Measurements from ENCODE around the gene ABCB11. TPM values are rescaled to one million over a fixed set of nuclear protein-coding genes. Genes with fewer than 3 reads are reported as not detected.

ABCB11 gene
- total and polyA plus RNA-seq, 9 of the 15 experiments (the other 6 are each of a cell fraction or from before 2014, with no cell fraction given), result 0.04 to 0.51 (median 0.10) TPM; not detected in 1

DNA sequence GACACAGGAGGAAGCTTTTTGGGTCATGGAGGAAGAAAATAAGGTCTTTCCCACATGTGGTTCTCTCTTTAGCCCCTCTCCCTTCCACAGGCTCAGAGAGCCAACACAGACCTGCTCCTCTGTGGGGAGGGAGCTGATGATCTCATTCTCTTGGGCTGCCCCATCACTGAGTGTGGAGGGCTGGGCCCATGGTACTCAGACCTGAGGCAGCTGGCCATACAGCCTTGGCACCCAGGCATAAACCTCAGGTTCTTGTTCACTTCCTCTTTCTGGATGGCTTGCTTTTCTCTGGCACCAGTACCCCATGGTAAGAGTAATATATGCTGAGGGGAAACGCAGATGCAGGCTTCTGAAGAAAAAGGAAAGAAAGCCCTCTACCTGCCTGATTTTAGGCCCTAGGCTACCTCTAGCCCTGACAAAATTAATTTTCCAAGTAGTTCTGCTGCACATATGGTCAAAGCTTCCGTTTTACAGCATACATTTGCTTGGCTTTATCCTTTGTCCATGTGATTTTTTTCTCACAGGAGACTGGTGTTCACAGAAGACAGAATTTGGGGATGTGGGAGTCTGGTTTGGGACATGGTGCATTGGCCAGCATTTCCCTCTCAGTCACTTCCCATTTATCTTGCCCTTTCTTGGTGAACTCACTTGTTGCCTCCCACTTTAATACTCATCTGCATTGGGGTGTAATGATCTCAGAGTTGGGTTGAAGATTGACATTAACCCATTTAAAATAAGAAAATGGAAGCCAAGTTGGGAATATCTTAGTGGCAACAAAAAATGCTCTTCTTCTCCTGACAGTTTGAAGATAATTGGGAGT, 49.3 kb upstream of the ABCB11 start (continued):
- TF ChIP-seq SPI1 (IDR thresholded peaks at IDR 0.05; ENCODE audit: borderline replicate concordance, low read depth, low read length) (peak; percentile 97), ZNF140 (CRISPR knock-in tag; IDR thresholded peaks at IDR 0.05) (no peak)

GRCh38 chr2:169077674-169078240, 46.6 kb upstream of the ABCB11 start:
- Histone ChIP-seq H3K4me2 (ENCODE audit: insufficient read depth, low read length) (no peak overlapping the region), H3K79me2 (ENCODE audit: control insufficient read depth, insufficient read depth, low read length) (no peaks in the 10 kb centered on the region), H4K20me1 (replicated peaks; ENCODE audit: control insufficient read depth, insufficient read depth, low read length) (no peaks in the 10 kb centered on the region), H3K36me3 (ENCODE audit: control insufficient read depth, insufficient read depth, low read length) (no peaks in the 10 kb centered on the region), H3K27me3 (ENCODE audit: control insufficient read depth in 2 of 2, insufficient read depth in 2 of 2, low read length in 2 of 2) (no peaks in the 10 kb centered on the region), H3K9me1 (ENCODE audit: control insufficient read depth, insufficient read depth, low read length) (no peaks in the 10 kb centered on the region), H3K9ac (ENCODE audit: insufficient read depth in 1 of 2, low read depth in 2 of 2, low read length in 2 of 2) (peak overlapping the region in 1 of 2 experiments; percentile 53; a peak in 1 of 4 replicates), H3K4me1 (replicated peaks in 1 of 2; ENCODE audit: control insufficient read depth in 2 of 2, insufficient read depth in 2 of 2, low read length in 2 of 2) (peaks cover 4 to 35% of the 10 kb centered on the region in 2 experiments; a peak in 4 of 5 replicates), H3K9me3 (replicated peaks; ENCODE audit: control insufficient read depth, insufficient read depth, low read depth, low read length) (0 out of 2 replicates have a peak, but pooled peaks cover 2% of the 10 kb centered on the region), H3K27ac (ENCODE audit: extremely low read depth, low read depth, low read length) (no peak overlapping the region), H2AFZ (ENCODE audit: low read depth, low read length) (peak overlapping the region; percentile 48), H3K4me3 (no peak overlapping the region)
- in situ Hi-C loops (cut with MboI) (no loop called here), intact Hi-C loops (cut with micrococcal nuclease) (no loop called here)
- WGBS (ENCODE audit: insufficient coverage, low coverage, missing lambda C conversion rate), result 0% methylated on average over 2 of the region's 2 CpGs
- ATAC-seq (peak; percentile 72), DNase-seq (ENCODE audit: extremely low read depth in 1 of 4, low spot score in 3 of 4) (peak in 2 of 4 experiments; percentile 39 to 59), FAIRE-seq (peak; percentile 76)
- ChIA-PET POLR2A (interaction anchor here (0.9 kb wide), 1 partner anchor 9 kb away, joined by 3 read pairs; no protein-coding TSS in a partner anchor), CTCF (ENCODE audit: low intra/inter-chr PET ratio) (no interaction called here)
- BruUV-seq (replicated peaks), result no TSS peak
- no peak for TF ChIP-seq ZNF668 (CRISPR knock-in tag; IDR thresholded peaks at IDR 0.05)
- TF ChIP-seq, protein P1, sequence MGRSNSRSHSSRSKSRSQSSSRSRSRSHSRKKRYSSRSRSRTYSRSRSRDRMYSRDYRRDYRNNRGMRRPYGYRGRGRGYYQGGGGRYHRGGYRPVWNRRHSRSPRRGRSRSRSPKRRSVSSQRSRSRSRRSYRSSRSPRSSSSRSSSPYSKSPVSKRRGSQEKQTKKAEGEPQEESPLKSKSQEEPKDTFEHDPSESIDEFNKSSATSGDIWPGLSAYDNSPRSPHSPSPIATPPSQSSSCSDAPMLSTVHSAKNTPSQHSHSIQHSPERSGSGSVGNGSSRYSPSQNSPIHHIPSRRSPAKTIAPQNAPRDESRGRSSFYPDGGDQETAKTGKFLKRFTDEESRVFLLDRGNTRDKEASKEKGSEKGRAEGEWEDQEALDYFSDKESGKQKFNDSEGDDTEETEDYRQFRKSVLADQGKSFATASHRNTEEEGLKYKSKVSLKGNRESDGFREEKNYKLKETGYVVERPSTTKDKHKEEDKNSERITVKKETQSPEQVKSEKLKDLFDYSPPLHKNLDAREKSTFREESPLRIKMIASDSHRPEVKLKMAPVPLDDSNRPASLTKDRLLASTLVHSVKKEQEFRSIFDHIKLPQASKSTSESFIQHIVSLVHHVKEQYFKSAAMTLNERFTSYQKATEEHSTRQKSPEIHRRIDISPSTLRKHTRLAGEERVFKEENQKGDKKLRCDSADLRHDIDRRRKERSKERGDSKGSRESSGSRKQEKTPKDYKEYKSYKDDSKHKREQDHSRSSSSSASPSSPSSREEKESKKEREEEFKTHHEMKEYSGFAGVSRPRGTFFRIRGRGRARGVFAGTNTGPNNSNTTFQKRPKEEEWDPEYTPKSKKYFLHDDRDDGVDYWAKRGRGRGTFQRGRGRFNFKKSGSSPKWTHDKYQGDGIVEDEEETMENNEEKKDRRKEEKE (IDR thresholded peaks at IDR 0.05; ENCODE audit: borderline replicate concordance in 1 of 2, control insufficient read depth in 1 of 2, low read depth in 2 of 2, low read length in 1 of 2), result no peak
- peak; percentile 25; the same call in 1 of the 2 replicates for TF ChIP-seq PKNOX1 (IDR thresholded peaks at IDR 0.05)
- TF ChIP-seq, protein P2, sequence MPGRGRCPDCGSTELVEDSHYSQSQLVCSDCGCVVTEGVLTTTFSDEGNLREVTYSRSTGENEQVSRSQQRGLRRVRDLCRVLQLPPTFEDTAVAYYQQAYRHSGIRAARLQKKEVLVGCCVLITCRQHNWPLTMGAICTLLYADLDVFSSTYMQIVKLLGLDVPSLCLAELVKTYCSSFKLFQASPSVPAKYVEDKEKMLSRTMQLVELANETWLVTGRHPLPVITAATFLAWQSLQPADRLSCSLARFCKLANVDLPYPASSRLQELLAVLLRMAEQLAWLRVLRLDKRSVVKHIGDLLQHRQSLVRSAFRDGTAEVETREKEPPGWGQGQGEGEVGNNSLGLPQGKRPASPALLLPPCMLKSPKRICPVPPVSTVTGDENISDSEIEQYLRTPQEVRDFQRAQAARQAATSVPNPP (IDR thresholded peaks at IDR 0.05; ENCODE audit: borderline replicate concordance, insufficient read depth, insufficient read length), result no peak
- TF ChIP-seq, protein P3, sequence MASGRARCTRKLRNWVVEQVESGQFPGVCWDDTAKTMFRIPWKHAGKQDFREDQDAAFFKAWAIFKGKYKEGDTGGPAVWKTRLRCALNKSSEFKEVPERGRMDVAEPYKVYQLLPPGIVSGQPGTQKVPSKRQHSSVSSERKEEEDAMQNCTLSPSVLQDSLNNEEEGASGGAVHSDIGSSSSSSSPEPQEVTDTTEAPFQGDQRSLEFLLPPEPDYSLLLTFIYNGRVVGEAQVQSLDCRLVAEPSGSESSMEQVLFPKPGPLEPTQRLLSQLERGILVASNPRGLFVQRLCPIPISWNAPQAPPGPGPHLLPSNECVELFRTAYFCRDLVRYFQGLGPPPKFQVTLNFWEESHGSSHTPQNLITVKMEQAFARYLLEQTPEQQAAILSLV (tag; IDR thresholded peaks at IDR 0.05), result no peak
- TF ChIP-seq MEIS2 (IDR thresholded peaks at IDR 0.05; ENCODE audit: partially characterized antibody), result peak; percentile 16
- no peak for TF ChIP-seq SREBF2 (CRISPR knock-in tag; IDR thresholded peaks at IDR 0.05)
- TF ChIP-seq CHD1 (IDR thresholded peaks at IDR 0.05; ENCODE audit: low read length), result no peak
